COLO668 (cell line): ENCODE measurements around the gene NCK2.
A peak's percentile ranks its signal among the peaks of the same experiment; 100 is the strongest.

ENCODE experiments used
- DNase-seq: peaks from one replicate; lab custom pipeline; 2025; ENCODE audit not compliant: unreplicated experiment; lab: John Stamatoyannopoulos, UW

NCK2 gene

GRCh38 chr2:105843476-105844374 is 99.0 kb downstream of the NCK2 start:
- DNase-seq: no peak

- no peak for DNase-seq
Observed at GRCh38 chr2:105845976-105846375, 101.3 kb downstream of the NCK2 start.

GRCh38 chr2:105847056-105847455 is 102.3 kb downstream of the NCK2 start:
- DNase-seq: no peak

- no peak for DNase-seq
Observed at GRCh38 chr2:105848367-105848766, 103.7 kb downstream of the NCK2 start.

GRCh38 chr2:105849431-105850179 is 104.9 kb downstream of the NCK2 start:
- DNase-seq: peak; percentile 50

GRCh38 chr2:105852066-105852465 is 107.4 kb downstream of the NCK2 start:
- no peak for DNase-seq

- DNase-seq: no peak
Observed at GRCh38 chr2:105853354-105854088, 108.8 kb downstream of the NCK2 start.

- no peak for DNase-seq
Observed at GRCh38 chr2:105854972-105855371, 110.3 kb downstream of the NCK2 start.

- DNase-seq: no peak
Observed at GRCh38 chr2:105856581-105856980, 111.9 kb downstream of the NCK2 start.

GRCh38 chr2:105857076-105857740 is 112.5 kb downstream of the NCK2 start:
- DNase-seq: no peak

GRCh38 chr2:105858868-105859693 is 114.4 kb downstream of the NCK2 start:
- DNase-seq: no peak

GRCh38 chr2:105859694-105859951 is 114.9 kb downstream of the NCK2 start:
- DNase-seq: no peak

- DNase-seq: no peak
Observed at GRCh38 chr2:105860567-105860966, 115.9 kb downstream of the NCK2 start.

GRCh38 chr2:105861200-105861599 is 116.5 kb downstream of the NCK2 start:
- no peak for DNase-seq

GRCh38 chr2:105862843-105863242 is 118.1 kb downstream of the NCK2 start:
- no peak for DNase-seq

- DNase-seq: no peak
Observed at GRCh38 chr2:105864262-105864661, 119.5 kb downstream of the NCK2 start.

GRCh38 chr2:105865222-105865913 is 120.7 kb downstream of the NCK2 start:
- DNase-seq: no peak

- DNase-seq: no peak
Observed at GRCh38 chr2:105866216-105867185, 121.8 kb downstream of the NCK2 start.

- no peak for DNase-seq
Observed at GRCh38 chr2:105867587-105867986, 122.9 kb downstream of the NCK2 start.
